Thymus (tissue), 14 donors: ENCODE results near the gene AFAP1. TPM values are rescaled to one million over a fixed set of nuclear protein-coding genes. Genes with fewer than 3 reads are reported as not detected.

Experiments
- DNase-seq, 9 donors: peaks; one replicate each; pipeline ENCODE4 v3.0.0-alpha.2; 2013; ENCODE audit warnings: low spot score in 9 of 9, low read depth in 6 of 9, missing footprints in 1 of 9
- H3K27ac ChIP-seq, 2 donors: one replicate each; pipeline ENCODE4 v1.5.1; 2013; ENCODE audit warnings: control low read depth in 1 of 2, low read depth in 1 of 2, low read length in 1 of 2, mild to moderate bottlenecking in 1 of 2, moderate library complexity in 1 of 2
- H3K27me3 ChIP-seq, 2 donors: one replicate each; pipeline ENCODE4 v1.5.1; 2013; ENCODE audit warnings: low read length in 1 of 2; ENCODE audit not compliant: control insufficient read depth in 2 of 2, insufficient read depth in 1 of 2
- H3K36me3 ChIP-seq, 2 donors: one replicate each; pipeline ENCODE4 v1.5.1; 2013; ENCODE audit warnings: low read length in 1 of 2, mild to moderate bottlenecking in 1 of 2, moderate library complexity in 1 of 2; ENCODE audit not compliant: control insufficient read depth in 2 of 2, insufficient read depth in 2 of 2
- H3K4me1 ChIP-seq, 2 donors: one replicate each; pipeline ENCODE4 v1.5.1; 2013; ENCODE audit warnings: low read length in 2 of 2; ENCODE audit not compliant: control insufficient read depth in 2 of 2, insufficient read depth in 2 of 2
- H3K4me3 ChIP-seq, 2 donors: one replicate each; pipeline ENCODE4 v1.5.1; 2013; ENCODE audit warnings: low read length in 2 of 2, control low read depth in 1 of 2, mild to moderate bottlenecking in 1 of 2
- H3K9me3 ChIP-seq, 2 donors: one replicate each; pipeline ENCODE4 v1.5.1; 2013; ENCODE audit warnings: low read length in 1 of 2, mild to moderate bottlenecking in 1 of 2; ENCODE audit not compliant: control insufficient read depth in 2 of 2, insufficient read depth in 1 of 2
- WGBS: extraction: QIAGEN DNeasy Blood & Tissue Kit; methylation state at CpG from one replicate; pipeline ENCODE4 v1.1.7; 2013; 5-methylcytosine and 5-hydroxymethylcytosine counted together
- long read RNA-seq, 10 donors: transcript quantifications; one replicate each; lab custom pipeline, GENCODE V29; 2026
- polyA plus RNA-seq: library from polyadenylated mRNA; stranded (reverse); fragments of 200-250 nt; gene quantifications from one replicate; pipeline ENCODE4 v1.2.3, GENCODE V29; 2013
- total RNA-seq: library from RNA; stranded (reverse); fragments of 120-200 nt; gene quantifications from one replicate; pipeline ENCODE4 v1.2.4, GENCODE V29; 2013
- donor health status: healthy.

AFAP1 gene, protein sequence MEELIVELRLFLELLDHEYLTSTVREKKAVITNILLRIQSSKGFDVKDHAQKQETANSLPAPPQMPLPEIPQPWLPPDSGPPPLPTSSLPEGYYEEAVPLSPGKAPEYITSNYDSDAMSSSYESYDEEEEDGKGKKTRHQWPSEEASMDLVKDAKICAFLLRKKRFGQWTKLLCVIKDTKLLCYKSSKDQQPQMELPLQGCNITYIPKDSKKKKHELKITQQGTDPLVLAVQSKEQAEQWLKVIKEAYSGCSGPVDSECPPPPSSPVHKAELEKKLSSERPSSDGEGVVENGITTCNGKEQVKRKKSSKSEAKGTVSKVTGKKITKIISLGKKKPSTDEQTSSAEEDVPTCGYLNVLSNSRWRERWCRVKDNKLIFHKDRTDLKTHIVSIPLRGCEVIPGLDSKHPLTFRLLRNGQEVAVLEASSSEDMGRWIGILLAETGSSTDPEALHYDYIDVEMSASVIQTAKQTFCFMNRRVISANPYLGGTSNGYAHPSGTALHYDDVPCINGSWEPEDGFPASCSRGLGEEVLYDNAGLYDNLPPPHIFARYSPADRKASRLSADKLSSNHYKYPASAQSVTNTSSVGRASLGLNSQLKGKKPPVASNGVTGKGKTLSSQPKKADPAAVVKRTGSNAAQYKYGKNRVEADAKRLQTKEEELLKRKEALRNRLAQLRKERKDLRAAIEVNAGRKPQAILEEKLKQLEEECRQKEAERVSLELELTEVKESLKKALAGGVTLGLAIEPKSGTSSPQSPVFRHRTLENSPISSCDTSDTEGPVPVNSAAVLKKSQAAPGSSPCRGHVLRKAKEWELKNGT
- 3.2 TPM for total RNA-seq
- polyA plus RNA-seq, result 4.5 TPM
- long read RNA-seq, donor 1, result 0 reads
- long read RNA-seq, donor 2, result 0 reads
- long read RNA-seq, donor 3, result 0 reads
- long read RNA-seq, donor 4, result 0 reads
- long read RNA-seq, donor 5, result 0 reads
- long read RNA-seq, donor 6, result 0 reads
- long read RNA-seq, donor 7, result 0 reads
- long read RNA-seq, donor 8, result 0 reads
- long read RNA-seq, donor 9, full-length matches to known transcripts, result 1 of 1 reads
- long read RNA-seq, donor 9, partial matches to known transcripts, result 0 of 1 reads
- long read RNA-seq, donor 9, other reads (novel, unspliced or antisense), result 0 of 1 reads
- long read RNA-seq, donor 10, result 0 reads

DNA sequence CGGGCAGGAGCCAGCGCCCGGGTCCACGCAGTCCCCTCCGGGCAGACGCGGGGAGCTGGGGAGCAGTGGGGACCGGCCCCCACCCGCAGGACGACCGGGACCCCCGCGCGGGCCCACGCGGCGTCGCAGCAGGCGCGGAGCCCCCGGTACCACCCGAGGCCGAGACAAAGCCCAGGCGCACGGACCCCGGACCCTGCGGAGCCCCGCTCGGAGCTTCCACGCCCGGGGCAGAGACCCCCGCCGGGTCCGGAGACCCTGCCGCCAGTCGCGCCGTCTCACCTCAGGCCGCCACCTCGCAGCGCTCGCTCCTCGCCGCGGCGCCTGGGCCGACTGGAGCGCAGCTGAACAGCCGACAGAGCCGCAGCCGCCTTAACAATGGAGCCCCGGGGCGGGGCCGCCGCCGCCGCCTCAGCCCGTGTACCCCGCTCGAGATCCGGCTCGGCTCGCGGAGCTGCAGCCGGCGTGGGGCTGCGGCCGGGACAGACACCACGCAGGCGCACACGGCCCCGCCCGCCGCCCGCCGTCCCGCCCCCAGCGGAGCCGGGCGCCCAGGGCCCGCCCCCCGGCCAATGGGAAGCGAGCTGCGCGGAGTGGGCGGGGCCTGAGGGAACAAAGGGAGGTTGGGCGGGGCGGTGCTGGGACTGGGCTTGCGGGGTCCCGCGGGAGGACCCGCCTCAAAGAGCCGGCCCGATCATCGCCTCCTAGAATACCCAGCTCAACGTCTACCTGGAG, at the start of gene AFAP1:
Gene AFAP1, minus strand, starts transcription at position 485 of the 732 bp plus-strand sequence. CDS start 67,783 bp downstream, outside the sequence.
- peak in 8 of 9 donors; percentile 32 to 82 (median 58) for DNase-seq
- H3K27me3 ChIP-seq, result peaks cover 20 to 52% of the 10 kb centered on the region in 2 donors
- H3K36me3 ChIP-seq, result no peaks in the 10 kb centered on the region
- H3K9me3 ChIP-seq, result peaks cover 3 to 4% of the 10 kb centered on the region in 2 donors
- peak within 1 kb of the TSS in 1 of 2 donors; percentile 47 for H3K27ac ChIP-seq
- peaks cover 0 to 7% of the 10 kb centered on the region in 2 donors for H3K4me1 ChIP-seq
- peak within 1 kb of the TSS; percentile 35 to 55 for H3K4me3 ChIP-seq
- 3% methylated on average over 96 of the region's 96 CpGs for WGBS

DNA sequence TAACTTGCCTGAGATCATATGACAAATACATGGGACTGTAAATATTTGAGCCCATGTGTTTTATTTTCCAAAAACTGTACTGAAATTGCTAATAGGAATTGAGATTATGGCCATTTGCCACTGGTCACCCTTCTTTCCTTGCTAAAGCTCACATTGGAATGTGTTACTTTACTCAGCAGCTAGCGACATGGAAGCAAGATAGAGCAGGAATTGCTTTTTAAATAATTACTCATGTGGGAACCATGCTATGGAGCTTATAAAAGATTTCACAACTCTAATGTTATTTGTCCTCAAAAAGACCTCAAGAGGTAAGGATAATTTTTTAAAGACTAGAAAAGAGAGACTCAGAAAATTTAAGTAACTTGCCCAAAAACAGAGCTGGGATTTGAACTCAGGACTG, 48.8 kb upstream of the AFAP1 start:
- 100% methylated on average over 1 of the region's 1 CpG for WGBS
- H3K9me3 ChIP-seq, result no peaks in the 10 kb centered on the region
- no peaks in the 10 kb centered on the region for H3K4me1 ChIP-seq
- no peak for DNase-seq
- no peaks in the 10 kb centered on the region for H3K36me3 ChIP-seq
- H3K27me3 ChIP-seq, result peaks cover 0 to 8% of the 10 kb centered on the region in 2 donors
- H3K27ac ChIP-seq, result no peak overlapping the region
- no peak overlapping the region for H3K4me3 ChIP-seq

DNA sequence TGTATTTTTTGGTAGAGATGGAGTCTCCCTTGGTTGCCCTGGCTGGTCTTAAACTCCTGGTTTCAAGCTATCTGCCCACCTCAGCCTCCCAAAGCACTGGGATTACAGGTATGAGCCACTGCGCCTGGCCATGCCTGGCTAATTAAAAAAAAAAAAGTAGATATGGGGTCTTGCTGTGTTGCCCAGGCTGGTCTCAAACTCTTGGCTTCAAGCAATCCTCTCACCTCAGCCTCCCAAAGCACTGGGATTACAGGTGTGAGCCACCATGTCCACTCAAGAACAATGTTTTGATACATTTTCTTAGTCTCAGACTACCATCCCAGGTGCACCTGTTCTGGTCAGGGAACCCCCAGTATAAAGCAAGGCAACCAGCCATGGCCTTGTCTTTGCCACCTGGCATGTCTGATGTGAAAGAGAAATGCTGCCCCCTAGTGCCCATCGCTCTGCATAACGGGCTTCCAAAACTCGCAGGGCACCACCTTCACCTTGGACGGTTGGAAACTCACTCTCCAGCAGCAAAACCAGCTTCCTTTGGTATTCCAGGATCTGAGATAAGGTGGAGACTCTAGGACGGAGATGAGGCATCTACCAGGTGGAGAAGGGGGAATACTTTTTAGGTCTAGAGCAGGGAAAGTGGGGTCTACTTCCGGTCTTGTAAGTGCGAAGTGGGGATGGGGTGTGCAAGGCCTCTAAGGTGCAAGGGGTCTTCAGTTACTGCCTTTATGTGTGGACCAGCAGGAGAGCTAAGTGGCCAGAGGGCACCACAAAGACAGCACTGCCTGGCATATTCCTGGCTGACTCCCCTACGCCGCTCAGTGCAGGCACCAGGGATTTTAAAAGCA, 47.7 kb upstream of the AFAP1 start:
- H3K9me3 ChIP-seq, result no peaks in the 10 kb centered on the region
- H3K4me1 ChIP-seq, result no peaks in the 10 kb centered on the region
- peaks cover 0 to 8% of the 10 kb centered on the region in 2 donors for H3K27me3 ChIP-seq
- H3K36me3 ChIP-seq, result no peaks in the 10 kb centered on the region
- no peak overlapping the region for H3K4me3 ChIP-seq
- H3K27ac ChIP-seq, result no peak overlapping the region
- DNase-seq, result peak in 7 of 9 donors; percentile 25 to 68 (median 47)
- WGBS, result 51% methylated on average over 10 of the region's 10 CpGs

DNA sequence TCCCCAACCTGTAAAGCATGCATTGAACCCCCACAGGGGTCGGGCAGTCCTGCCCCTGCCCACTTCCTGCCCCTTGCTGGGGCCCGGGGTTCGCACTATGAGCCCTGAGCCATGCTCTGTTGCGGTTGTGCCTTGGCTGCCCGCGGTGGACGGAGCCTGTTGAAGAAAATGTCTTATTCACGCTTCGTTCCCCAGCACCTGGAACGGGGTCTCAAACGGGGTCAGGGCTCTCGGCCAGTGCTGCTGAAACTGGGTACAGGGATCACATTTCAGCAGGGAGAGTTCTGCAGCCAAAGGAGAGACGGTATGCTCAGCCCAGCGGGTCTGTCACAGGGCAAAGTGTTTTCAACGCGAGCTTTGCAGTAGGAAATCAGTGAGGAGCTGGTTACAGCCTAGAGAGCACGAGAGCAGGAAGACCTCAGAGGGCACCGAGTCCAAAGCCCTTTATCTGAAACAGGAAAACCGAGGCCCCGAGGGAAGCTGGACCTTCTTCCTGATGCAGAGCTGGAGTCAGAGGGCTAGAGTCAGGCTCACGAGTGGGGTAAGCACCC, 46.3 kb upstream of the AFAP1 start:
- Histone ChIP-seq H3K4me3 (no peak overlapping the region), H3K36me3 (no peaks in the 10 kb centered on the region), H3K9me3 (no peaks in the 10 kb centered on the region), H3K27me3 (peaks cover 0 to 8% of the 10 kb centered on the region in 2 donors), H3K4me1 (no peaks in the 10 kb centered on the region), H3K27ac (no peak overlapping the region)
- no peak for DNase-seq
- WGBS, result 11% methylated on average over 21 of the region's 21 CpGs

DNA sequence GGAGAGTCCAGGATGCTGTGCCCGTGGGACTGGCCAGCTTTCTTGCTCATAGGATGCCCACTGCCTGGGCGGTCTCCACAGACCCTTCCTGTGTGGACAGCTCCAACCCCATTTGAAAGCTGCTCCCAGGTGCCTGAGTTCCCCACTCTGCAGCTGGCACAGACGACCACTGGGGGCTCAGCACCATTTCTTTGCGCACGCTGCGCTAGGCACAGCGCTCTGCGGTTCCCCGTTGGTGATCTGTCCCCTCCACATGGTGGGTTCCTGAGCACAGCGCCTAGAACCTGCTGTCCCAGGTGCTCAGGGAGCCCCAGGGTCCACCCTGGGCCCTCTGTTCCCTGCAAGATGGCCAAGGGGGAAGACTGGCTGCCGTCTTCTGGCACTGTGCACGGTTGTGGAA, 45.4 kb upstream of the AFAP1 start:
- Histone ChIP-seq H3K4me1 (no peaks in the 10 kb centered on the region), H3K9me3 (no peaks in the 10 kb centered on the region), H3K27me3 (peaks cover 0 to 8% of the 10 kb centered on the region in 2 donors), H3K36me3 (no peaks in the 10 kb centered on the region), H3K4me3 (no peak overlapping the region), H3K27ac (no peak overlapping the region)
- 89% methylated on average over 12 of the region's 12 CpGs for WGBS
- DNase-seq, result no peak

DNA sequence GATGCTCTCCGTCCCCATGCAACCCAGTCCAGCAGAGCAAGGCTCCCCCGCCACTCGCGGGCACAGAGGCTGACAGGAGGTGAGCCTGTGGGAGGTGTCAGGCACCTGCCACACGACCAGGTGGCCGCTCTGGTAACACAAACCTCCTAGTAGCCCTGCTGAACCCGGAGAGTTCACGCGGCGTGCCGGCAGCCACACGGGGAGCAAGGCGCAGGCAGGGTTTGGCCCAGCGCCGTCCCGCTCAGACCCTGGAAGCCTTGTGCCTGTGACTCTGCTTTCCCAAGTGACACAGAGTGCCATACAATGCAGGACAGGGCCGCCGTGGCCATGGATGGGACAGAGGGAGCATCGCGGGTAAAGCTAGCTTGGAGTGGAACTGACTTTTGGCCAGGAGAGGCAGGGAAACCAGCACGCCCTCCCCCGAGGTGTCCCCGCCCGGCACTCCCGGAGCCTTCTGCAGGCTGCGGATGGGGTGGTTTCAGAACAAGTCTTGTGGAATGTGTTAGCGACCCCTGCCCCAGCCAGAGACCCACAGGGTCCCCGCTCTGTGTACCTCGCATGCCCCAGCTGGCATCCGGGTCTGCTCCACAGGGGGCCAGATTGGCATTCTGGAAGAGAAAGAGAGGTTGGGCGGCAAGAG, 44.7 kb upstream of the AFAP1 start:
- DNase-seq, result no peak
- no peaks in the 10 kb centered on the region for H3K9me3 ChIP-seq
- 90% methylated on average over 31 of the region's 31 CpGs for WGBS

DNA sequence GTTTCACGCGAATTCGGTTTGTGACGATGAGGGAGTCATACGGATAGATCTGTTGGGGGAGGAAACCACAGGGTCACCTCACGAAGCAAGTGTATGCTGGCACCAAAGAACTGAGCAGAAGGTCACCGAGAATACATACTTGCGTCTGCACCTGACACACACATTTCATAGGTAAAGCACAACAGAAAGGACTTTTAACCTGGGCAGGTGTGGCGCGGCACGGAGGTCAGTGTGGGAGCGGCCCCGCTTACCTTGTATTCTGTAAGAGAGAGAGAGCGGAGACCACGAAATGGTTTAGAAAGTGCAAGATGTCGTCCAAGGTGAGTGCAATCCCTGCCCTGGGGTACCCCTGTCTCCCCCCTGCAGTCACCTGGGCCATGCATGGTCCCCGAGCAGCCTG, 43.6 kb upstream of the AFAP1 start:
- no peak for DNase-seq
- H3K9me3 ChIP-seq, result no peaks in the 10 kb centered on the region
- H3K27ac ChIP-seq, result no peak overlapping the region
- H3K4me1 ChIP-seq, result peaks cover 0 to 7% of the 10 kb centered on the region in 2 donors
- peaks cover 0 to 12% of the 10 kb centered on the region in 2 donors for H3K27me3 ChIP-seq
- no peaks in the 10 kb centered on the region for H3K36me3 ChIP-seq
- WGBS, result 92% methylated on average over 17 of the region's 17 CpGs
- no peak overlapping the region for H3K4me3 ChIP-seq

More for the DNA sequence above, 44.7 kb upstream of the AFAP1 start:
- H3K36me3 ChIP-seq, result no peaks in the 10 kb centered on the region
- no peak overlapping the region for H3K27ac ChIP-seq
- no peaks in the 10 kb centered on the region for H3K4me1 ChIP-seq
- peaks cover 0 to 8% of the 10 kb centered on the region in 2 donors for H3K27me3 ChIP-seq
- H3K4me3 ChIP-seq, result no peak overlapping the region
